Endothelial cell of umbilical vein (primary cell): Measurements from ENCODE around the gene ST13. TPM values are rescaled to one million over a fixed set of nuclear protein-coding genes. Genes with fewer than 3 reads are reported as not detected.

Source experiments
- BruUV-seq: library from RNA; stranded (reverse); fragments of 400-500 nt; replicated peaks from 2 replicates; lab custom pipeline; 2021; lab: Mats Ljungman, UMichigan
- CTCF ChIA-PET: fragments of 300-600, 350-600 bp; sonication (Branson Sonifier 250); formaldehyde crosslinking; loops from one replicate; lab custom pipeline; 2021; ENCODE audit warnings: antibody characterized with exemption, inconsistent platforms; lab: Charles Lee
- POLR2A ChIA-PET: fragments of 300-600, 350-600 bp; sonication (Branson Sonifier 250); formaldehyde crosslinking; loops from one replicate; lab custom pipeline; 2021; ENCODE audit warnings: antibody characterized with exemption, inconsistent platforms; lab: Charles Lee
- DNase-seq: peaks from one replicate; pipeline ENCODE4 v3.0.0-alpha.2; 2011; ENCODE audit warnings: low read depth, low spot score
- FAIRE-seq: peaks from 2 replicates; lab custom pipeline; 2011; peaks lifted over from hg19 to GRCh38; lab: Jason Lieb, UNC
- H2AFZ ChIP-seq: 2 replicates; pipeline ENCODE4 v1.6.0; 2012; ENCODE audit warnings: low read depth, low read length, control low read depth, inconsistent platforms
- H3K27ac ChIP-seq: 2 replicates; pipeline ENCODE4 v1.5.1; 2011; ENCODE audit warnings: low read depth, mild to moderate bottlenecking, control low read depth, low read length, moderate library complexity; ENCODE audit not compliant: insufficient read depth
- H3K27me3 ChIP-seq, 2 experiments: 2 replicates each; pipeline versions ENCODE4 v1.6.0 to v1.6.1; 2011; ENCODE audit warnings: low read length in 2 of 2, mixed read lengths in 1 of 2; ENCODE audit not compliant: control insufficient read depth in 2 of 2, insufficient read depth in 2 of 2
- H3K36me3 ChIP-seq, 2 experiments: 2 replicates in 1 of 2; 3 replicates in 1 of 2; pipeline ENCODE4 v1.5.1; 2011; ENCODE audit warnings: low read length in 2 of 2, mild to moderate bottlenecking in 1 of 2, moderate library complexity in 1 of 2; ENCODE audit not compliant: control insufficient read depth in 2 of 2, insufficient read depth in 2 of 2; ENCODE audit errors: extremely low read depth in 1 of 2
- H3K4me1 ChIP-seq: 3 replicates; pipeline ENCODE4 v1.5.1; 2011; ENCODE audit warnings: mild to moderate bottlenecking, low read length; ENCODE audit not compliant: control insufficient read depth, insufficient read depth; ENCODE audit errors: extremely low read depth
- H3K4me2 ChIP-seq: 2 replicates; pipeline ENCODE4 v1.6.1; 2011; ENCODE audit warnings: low read length, control low read depth, mixed read lengths; ENCODE audit not compliant: insufficient read depth
- H3K4me3 ChIP-seq, 3 experiments: fragments of 200-600 bp in 1 of 3; sonication (generic), shearing (Covaris generic) in 1 of 3; replicated peaks in 1 of 3; 2 replicates each; pipeline ENCODE4 v1.5.1; 2011 to 2016; ENCODE audit warnings: control low read depth in 3 of 3, low read length in 3 of 3, mild to moderate bottlenecking in 2 of 3, inconsistent platforms in 1 of 3, low read depth in 1 of 3, moderate library complexity in 1 of 3; ENCODE audit not compliant: insufficient read depth in 1 of 3
- H3K79me2 ChIP-seq: 2 replicates; pipeline ENCODE4 v1.6.0; 2012; ENCODE audit warnings: low read length, inconsistent platforms; ENCODE audit not compliant: control insufficient read depth, insufficient read depth
- H3K9ac ChIP-seq: replicated peaks from 2 replicates; pipeline ENCODE3; 2011; ENCODE audit warnings: low read length, control low read depth; ENCODE audit not compliant: insufficient read depth; ENCODE audit errors: extremely low read depth
- H3K9me1 ChIP-seq: replicated peaks from 3 replicates; pipeline ENCODE4 v1.6.0; 2011; ENCODE audit warnings: mild to moderate bottlenecking, low read length; ENCODE audit not compliant: control insufficient read depth, insufficient read depth; ENCODE audit errors: extremely low read depth
- H3K9me3 ChIP-seq: replicated peaks from 2 replicates; pipeline ENCODE4 v1.5.1; 2012; ENCODE audit warnings: low read length, inconsistent platforms; ENCODE audit not compliant: control insufficient read depth, insufficient read depth
- H4K20me1 ChIP-seq: replicated peaks from 2 replicates; pipeline ENCODE3; 2011; ENCODE audit warnings: mild to moderate bottlenecking, low read length; ENCODE audit not compliant: control insufficient read depth, insufficient read depth; ENCODE audit errors: extremely low read depth
- CTCF ChIP-seq, 2 donors: IDR thresholded peaks; 1 replicate in 1 of 2; 2 replicates in 1 of 2; pipeline ENCODE4 v1.5.1; 2011; ENCODE audit warnings: low read length in 2 of 2, mild to moderate bottlenecking in 2 of 2, moderate library complexity in 2 of 2, control low read depth in 1 of 2, inconsistent platforms in 1 of 2, low read depth in 1 of 2; ENCODE audit not compliant: insufficient read depth in 1 of 2; ENCODE audit errors: extremely low read depth in 1 of 2
- EZH2 ChIP-seq: IDR thresholded peaks from 2 replicates; pipeline ENCODE4 v1.6.1; 2012; ENCODE audit warnings: borderline replicate concordance, low read depth, mild to moderate bottlenecking, moderate library complexity, low read length, inconsistent platforms; ENCODE audit not compliant: severe bottlenecking
- FOS ChIP-seq: IDR thresholded peaks from 2 replicates; pipeline ENCODE4 v1.6.1; 2011; ENCODE audit warnings: mild to moderate bottlenecking, low read length, moderate library complexity, borderline replicate concordance; ENCODE audit not compliant: insufficient read depth
- GATA2 ChIP-seq: IDR thresholded peaks from 2 replicates; pipeline ENCODE4 v1.7.0; 2011; ENCODE audit warnings: low read depth, mild to moderate bottlenecking, moderate library complexity, mixed read lengths, low read length; ENCODE audit not compliant: insufficient read length, insufficient read depth
- MYC ChIP-seq: IDR thresholded peaks from one replicate; pipeline ENCODE4 v1.6.1; 2011; ENCODE audit warnings: mild to moderate bottlenecking, low read depth, low read length
- POLR2A ChIP-seq: IDR thresholded peaks from 2 replicates; pipeline ENCODE4 v1.6.1; 2012; ENCODE audit warnings: low read depth, mild to moderate bottlenecking, control low read depth, low read length
- POLR2AphosphoS5 ChIP-seq: IDR thresholded peaks from 2 replicates; pipeline ENCODE4 v1.6.1; 2012; ENCODE audit warnings: low read depth, mild to moderate bottlenecking, control low read depth, low read length, moderate library complexity; ENCODE audit not compliant: insufficient read depth
- dilution Hi-C: fragments of 300-500 bp; cut with MboI; formaldehyde crosslinking; loops from one replicate; pipeline ENCODE4 v1.15.0; 2019; ENCODE audit warnings: low sequenced_read_pairs; ENCODE audit not compliant: extremely low pct_ligation_motif_present
- intact Hi-C: fragments of 100-400 bp; cut with micrococcal nuclease; formaldehyde crosslinking; loops from one replicate; pipeline ENCODE4 v1.10.0; 2022
- polyA plus RNA-seq, 4 experiments: library from polyadenylated mRNA; depleted of rRNA in 3 of 4; stranded (reverse) in 3 of 4; unstranded in 1 of 4; fragments of >200 nt; gene quantifications; 2 replicates each; pipeline versions ENCODE4 v1.2.1 to v1.2.3, GENCODE V29; 2011 to 2012; ENCODE audit warnings: missing spikeins in 1 of 4
- total RNA-seq: library from RNA; stranded (reverse); gene quantifications from 2 replicates; pipeline ENCODE4 v1.2.3, GENCODE V29; 2021

ST13 gene
- total and polyA plus RNA-seq, 2 donors (not counting 3 experiments of a cell fraction or from before 2014, with no cell fraction given): 41.2 to 250 TPM

GRCh38 chr22:40818192-40818746, 38.2 kb downstream of the ST13 start:
- CTCF ChIA-PET: interaction anchor here (0.7 to 4.2 kb wide), 8 partner anchors 8 to 779 kb away, joined by 3 to 24 read pairs (median 4); no protein-coding TSS in a partner anchor
- no peaks in the 10 kb centered on the region for H4K20me1 ChIP-seq
- intact Hi-C loops: loop anchor here (2.0 kb wide), 2 partner anchors 39 to 135 kb away; partner anchors contain the start of genes ST13 and XPNPEP3
- TF ChIP-seq EZH2: no peak
- no peak for TF ChIP-seq GATA2
- TF ChIP-seq POLR2AphosphoS5: no peak
- no peak for TF ChIP-seq MYC
- TF ChIP-seq FOS: no peak
- TF ChIP-seq POLR2A: no peak
- no peak for TF ChIP-seq CTCF (IDR thresholded peaks at IDR 0.05; ENCODE audit: extremely low read depth in 1 of 2, insufficient read depth in 1 of 2, low read depth in 1 of 2, low read length in 2 of 2)
- no peak overlapping the region for H3K27ac ChIP-seq
- peak overlapping the region; percentile 95 for H2AFZ ChIP-seq
- FAIRE-seq (no peak), DNase-seq (no peak)
- H3K79me2 ChIP-seq: peaks cover 44% of the 10 kb centered on the region
- TSS peak; percentile 39 for BruUV-seq
- peaks cover 15% of the 10 kb centered on the region for H3K4me1 ChIP-seq
- peak overlapping the region; percentile 80 to 95 (median 83) for H3K4me3 ChIP-seq
- H3K36me3 ChIP-seq: no peaks in the 10 kb centered on the region
- H3K4me2 ChIP-seq: peak overlapping the region; percentile 65
- POLR2A ChIA-PET: no interaction called here
- no peaks in the 10 kb centered on the region for H3K9me1 ChIP-seq
- no peaks in the 10 kb centered on the region for H3K9me3 ChIP-seq
- peak overlapping the region; percentile 81 for H3K9ac ChIP-seq
- H3K27me3 ChIP-seq: no peaks in the 10 kb centered on the region
- dilution Hi-C loops: no loop called here
